NCI-H1105 (cell line): ENCODE measurements around the gene RBM5.

Experiments
- DNase-seq: peaks from one replicate; lab custom pipeline; 2025; lab: John Stamatoyannopoulos, UW

Gene RBM5

GRCh38 chr3:50160561-50160983 is 71.9 kb downstream of the RBM5 start:
- no peak for DNase-seq

- DNase-seq: no peak
Measured at GRCh38 chr3:50161320-50161719, 72.6 kb downstream of the RBM5 start.

- no peak for DNase-seq
Measured at GRCh38 chr3:50162034-50162883, 73.5 kb downstream of the RBM5 start.

DNA sequence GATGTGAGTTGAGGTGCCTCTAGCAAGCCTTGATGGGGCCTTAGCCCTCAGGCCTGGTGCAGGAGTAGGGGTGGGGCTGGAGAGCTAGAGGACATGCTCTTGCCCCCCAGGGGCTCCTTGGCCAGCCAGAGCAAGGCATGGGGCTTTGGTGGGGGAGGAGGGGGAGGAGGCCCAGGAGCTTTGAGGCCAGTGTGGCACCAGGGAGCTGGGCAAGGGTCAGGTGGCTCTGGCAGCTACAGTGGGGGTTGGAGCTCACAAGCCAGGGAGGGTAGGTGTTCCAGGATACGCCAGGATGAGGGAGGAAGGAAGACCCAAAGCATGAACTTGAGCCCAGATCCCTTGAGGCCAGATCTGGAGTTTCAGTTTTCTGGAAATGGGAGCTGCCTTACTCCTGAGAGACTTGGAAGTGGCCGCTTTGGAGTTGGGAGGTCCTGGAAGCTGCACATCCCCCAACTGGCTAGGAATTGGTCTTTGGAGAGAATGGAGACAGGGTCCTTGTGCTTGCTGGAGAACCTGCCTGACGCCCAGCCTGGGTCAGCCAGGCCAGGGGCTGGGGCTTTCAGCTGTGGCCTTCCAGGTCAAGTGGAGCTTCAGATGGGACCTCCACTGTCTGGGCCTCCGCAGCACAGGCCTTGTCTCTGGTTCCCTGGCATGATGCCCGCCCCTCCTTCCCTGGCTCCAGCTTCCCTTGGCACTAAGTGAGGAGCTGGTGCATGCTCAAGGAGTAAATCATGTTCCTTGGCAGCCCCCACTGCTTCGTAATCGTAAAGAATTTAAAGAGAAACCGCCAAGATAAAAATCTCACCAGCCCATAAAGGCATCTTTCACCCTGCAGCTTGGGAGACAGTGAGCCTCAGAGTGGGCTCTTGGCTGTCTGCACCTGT is 75.1 kb downstream of the RBM5 start:
- DNase-seq: no peak

GRCh38 chr3:50164481-50164880 is 75.8 kb downstream of the RBM5 start:
- DNase-seq: no peak

GRCh38 chr3:50164984-50165909 is 76.5 kb downstream of the RBM5 start:
- no peak for DNase-seq

DNA sequence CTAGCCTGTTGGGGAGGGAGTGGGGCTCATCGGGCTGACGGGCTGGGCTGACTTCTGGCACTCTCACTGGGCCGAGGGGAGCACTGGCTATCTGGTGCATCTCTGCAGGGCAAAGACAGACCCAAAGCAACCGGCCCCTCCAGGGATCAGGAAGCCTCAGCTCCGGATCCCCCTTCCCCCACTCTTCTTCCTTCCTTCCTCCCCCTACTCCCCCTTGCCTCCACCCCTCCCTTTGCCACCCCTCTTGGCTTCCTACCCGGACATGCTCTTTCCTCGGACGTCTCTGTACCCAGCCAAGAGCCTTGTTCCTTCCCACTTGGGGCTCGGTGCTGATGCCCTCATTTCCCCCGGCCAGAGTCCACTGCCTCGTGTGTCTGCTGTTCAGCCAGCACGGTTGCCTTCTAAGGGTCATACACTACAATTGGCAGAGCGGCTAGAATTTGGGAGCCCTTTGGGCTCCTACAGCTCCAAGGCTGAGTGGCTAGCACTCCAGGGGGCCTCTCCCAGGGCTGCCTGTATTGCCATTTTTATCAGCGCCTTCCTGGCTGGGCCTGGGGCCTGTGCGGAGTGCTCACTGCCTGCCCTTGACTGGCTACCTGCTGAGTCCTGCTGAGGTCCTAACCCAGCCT is 77.3 kb downstream of the RBM5 start:
- DNase-seq: no peak

GRCh38 chr3:50166620-50167019 is 77.9 kb downstream of the RBM5 start:
- no peak for DNase-seq

GRCh38 chr3:50167069-50167840 is 78.5 kb downstream of the RBM5 start:
- no peak for DNase-seq

DNA sequence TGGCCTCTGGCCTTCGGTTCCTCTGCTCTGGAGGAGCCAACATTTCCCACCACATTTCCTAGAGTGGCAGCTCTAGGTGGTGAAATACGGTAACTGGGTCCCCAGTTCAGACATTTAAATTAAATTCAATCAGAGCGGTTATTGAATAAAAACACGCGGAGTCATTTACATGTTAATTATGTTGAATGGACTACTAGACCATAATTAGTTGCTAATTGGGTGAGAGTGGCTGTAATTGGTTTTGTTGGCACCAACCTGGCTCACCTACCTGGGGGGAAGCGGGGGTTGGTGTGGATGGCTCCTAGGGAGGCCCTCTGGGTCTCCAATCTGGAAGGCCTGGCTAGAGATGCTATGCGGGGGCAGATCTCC is 79.1 kb downstream of the RBM5 start:
- no peak for DNase-seq

DNA sequence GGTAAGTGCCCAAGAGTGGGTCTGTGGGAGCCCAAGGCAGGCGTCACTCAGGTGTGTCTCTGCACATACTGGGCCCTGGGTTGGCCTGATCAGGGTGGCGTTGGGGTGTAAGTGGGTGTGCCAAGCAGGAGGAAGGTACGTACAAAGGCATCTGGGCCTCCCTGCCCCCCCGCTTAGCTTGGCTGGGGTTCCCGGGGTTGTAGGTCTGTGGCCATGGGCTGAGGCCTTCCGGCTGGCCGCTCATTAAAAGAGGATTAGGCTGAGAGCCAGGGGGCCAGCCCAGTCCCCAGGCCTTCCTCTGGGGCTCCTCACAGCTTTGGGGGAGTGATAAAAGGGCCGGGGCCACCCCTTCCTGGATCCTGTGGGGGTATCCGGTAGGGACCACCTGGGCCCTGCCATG is 79.7 kb downstream of the RBM5 start:
- DNase-seq: no peak
